ENCODE data around the gene WDR47. TPM values are rescaled to one million over a fixed set of nuclear protein-coding genes. Genes with fewer than 3 reads are reported as not detected.

WDR47 gene
- total and polyA plus RNA-seq, 2 experiments from 2014 or later = 15.5 to 17.9 TPM

GRCh38 chr1:109069294-109069693, 27.4 kb upstream of the WDR47 start:
- no peak overlapping the region for H3K27ac ChIP-seq
- no peak for TF ChIP-seq EZH2phosphoT487 (IDR thresholded peaks at IDR 0.05; ENCODE audit: insufficient read depth, low read depth)
- no peak for TF ChIP-seq EZH2 (IDR thresholded peaks at IDR 0.05; ENCODE audit: insufficient read depth, poor library complexity, severe bottlenecking)
- H3K9me3 ChIP-seq (ENCODE audit: low read depth) = no peaks in the 10 kb centered on the region
- no peaks in the 10 kb centered on the region for H3K9me2 ChIP-seq (ENCODE audit: insufficient read depth)
- no peak overlapping the region for H3K9ac ChIP-seq
- H3K4me3 ChIP-seq = no peak overlapping the region
- no peaks in the 10 kb centered on the region for H3K27me3 ChIP-seq (replicated peaks; ENCODE audit: insufficient read depth)
- 96 to 100% methylated on average over 1 of the region's 1 CpG for WGBS, 2 experiments (ENCODE audit: low coverage in 1 of 2, low lambda C conversion rate in 2 of 2, missing lambda C conversion rate in 2 of 2)
- H3K4me2 ChIP-seq (ENCODE audit: unreplicated experiment) = no peak overlapping the region
- H2AFZ ChIP-seq = no peak overlapping the region
- peaks cover 6% of the 10 kb centered on the region; the same call in 1 of the 2 replicates for H3F3A ChIP-seq (ENCODE audit: insufficient read depth)
- in situ Hi-C loops (cut with MboI) = no loop called here
- peaks cover 3% of the 10 kb centered on the region; the same call in 1 of the 2 replicates for H3K4me1 ChIP-seq (ENCODE audit: insufficient read depth)
- DNase-seq = no peak
- H3K36me3 ChIP-seq (ENCODE audit: low read depth) = peaks cover 52% of the 10 kb centered on the region
- H4K20me1 ChIP-seq (ENCODE audit: insufficient read depth) = peaks cover 6% of the 10 kb centered on the region; the same call in 1 of the 2 replicates
- peaks cover 98% of the 10 kb centered on the region for H3K79me2 ChIP-seq (ENCODE audit: insufficient read depth)

DNA sequence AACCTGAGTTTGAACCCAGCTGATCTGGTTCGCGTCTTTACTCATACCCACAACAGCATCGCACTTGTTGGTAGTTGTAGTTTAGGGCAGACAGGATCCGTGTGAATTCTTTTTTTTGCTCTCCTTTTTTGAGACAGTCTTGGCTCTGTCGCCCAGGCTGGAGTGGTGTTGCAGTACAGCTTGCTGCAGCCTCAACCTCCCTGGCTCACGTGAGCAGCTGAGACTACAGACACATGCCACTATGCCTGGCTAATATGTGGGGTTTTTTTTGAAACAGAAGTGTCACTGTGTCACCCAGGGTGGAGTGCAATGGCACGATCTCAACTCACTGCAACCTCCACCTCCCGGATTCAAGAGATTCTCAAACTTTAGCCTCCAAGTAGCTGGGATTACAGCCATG, 26.0 kb upstream of the WDR47 start:
- TF ChIP-seq EZH2 (IDR thresholded peaks at IDR 0.05; ENCODE audit: insufficient read depth, poor library complexity, severe bottlenecking) (no peak), EZH2phosphoT487 (IDR thresholded peaks at IDR 0.05; ENCODE audit: insufficient read depth, low read depth) (no peak)
- H3F3A ChIP-seq (ENCODE audit: insufficient read depth) = peaks cover 18% of the 10 kb centered on the region; the same call in 1 of the 2 replicates
- H3K9ac ChIP-seq = no peak overlapping the region
- peak; percentile 6 for DNase-seq
- H3K27ac ChIP-seq = no peak overlapping the region
- no peaks in the 10 kb centered on the region for H3K27me3 ChIP-seq (replicated peaks; ENCODE audit: insufficient read depth)
- no peak overlapping the region for H3K4me3 ChIP-seq
- peaks cover 6% of the 10 kb centered on the region; the same call in 1 of the 2 replicates for H4K20me1 ChIP-seq (ENCODE audit: insufficient read depth)
- peaks cover 95% of the 10 kb centered on the region for H3K79me2 ChIP-seq (ENCODE audit: insufficient read depth)
- WGBS, 2 experiments (ENCODE audit: low coverage in 1 of 2, low lambda C conversion rate in 2 of 2, missing lambda C conversion rate in 2 of 2) = 39 to 45% methylated on average over 8 of the region's 8 CpGs
- peaks cover 65% of the 10 kb centered on the region for H3K36me3 ChIP-seq (ENCODE audit: low read depth)
- H2AFZ ChIP-seq = no peak overlapping the region
- H3K4me2 ChIP-seq (ENCODE audit: unreplicated experiment) = no peak overlapping the region
- H3K4me1 ChIP-seq (ENCODE audit: insufficient read depth) = peaks cover 3% of the 10 kb centered on the region; the same call in 1 of the 2 replicates
- no peaks in the 10 kb centered on the region for H3K9me2 ChIP-seq (ENCODE audit: insufficient read depth)
- H3K9me3 ChIP-seq (ENCODE audit: low read depth) = no peaks in the 10 kb centered on the region
- in situ Hi-C loops (cut with MboI) = no loop called here

- in situ Hi-C loops (cut with MboI) = no loop called here
- no peak for DNase-seq
- Histone ChIP-seq H3K4me1 (ENCODE audit: insufficient read depth) (peaks cover 3% of the 10 kb centered on the region; the same call in 1 of the 2 replicates), H3K79me2 (ENCODE audit: insufficient read depth) (peaks cover 74% of the 10 kb centered on the region), H3K27ac (no peak overlapping the region), H4K20me1 (ENCODE audit: insufficient read depth) (peaks cover 6% of the 10 kb centered on the region; the same call in 1 of the 2 replicates), H3K36me3 (ENCODE audit: low read depth) (peaks cover 72% of the 10 kb centered on the region), H3K9me3 (ENCODE audit: low read depth) (no peaks in the 10 kb centered on the region), H3K27me3 (replicated peaks; ENCODE audit: insufficient read depth) (no peaks in the 10 kb centered on the region), H3K9me2 (ENCODE audit: insufficient read depth) (no peaks in the 10 kb centered on the region), H3F3A (ENCODE audit: insufficient read depth) (peaks cover 22% of the 10 kb centered on the region; the same call in 1 of the 2 replicates), H2AFZ (no peak overlapping the region), H3K9ac (no peak overlapping the region), H3K4me3 (no peak overlapping the region), H3K4me2 (ENCODE audit: unreplicated experiment) (no peak overlapping the region)
- no peak for TF ChIP-seq EZH2phosphoT487 (IDR thresholded peaks at IDR 0.05; ENCODE audit: insufficient read depth, low read depth)
- no peak for TF ChIP-seq EZH2 (IDR thresholded peaks at IDR 0.05; ENCODE audit: insufficient read depth, poor library complexity, severe bottlenecking)
- WGBS, 2 experiments (ENCODE audit: low coverage in 1 of 2, low lambda C conversion rate in 2 of 2, missing lambda C conversion rate in 2 of 2) = 80 to 82% methylated on average over 3 of the region's 3 CpGs
Observed at GRCh38 chr1:109065137-109065536, 23.2 kb upstream of the WDR47 start.

DNA sequence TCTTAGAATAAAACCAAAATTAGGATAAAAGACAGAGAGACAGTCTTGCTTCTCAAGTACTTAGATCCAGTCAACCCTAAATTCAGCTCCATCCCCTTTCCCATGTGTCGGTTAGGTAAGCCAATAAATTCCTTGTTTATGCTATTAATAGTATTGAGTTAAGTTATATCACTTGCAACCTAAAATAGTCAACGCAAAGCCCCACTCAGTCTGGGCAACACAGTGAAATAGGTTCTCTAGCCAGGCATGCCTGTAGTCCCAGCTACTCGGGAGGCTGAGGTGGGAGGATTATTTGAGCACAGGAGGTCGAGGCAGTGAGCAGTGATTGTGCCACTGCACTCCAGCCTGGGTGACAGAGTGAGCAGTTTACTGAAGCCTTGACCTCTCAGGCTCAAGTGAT, 19.3 kb upstream of the WDR47 start:
- peaks cover 38% of the 10 kb centered on the region for H3K36me3 ChIP-seq (ENCODE audit: low read depth)

More for the DNA sequence above, 19.3 kb upstream of the WDR47 start:
- no peak overlapping the region for H3K4me3 ChIP-seq
- no peak for DNase-seq
- no peak overlapping the region for H3K9ac ChIP-seq
- WGBS, 2 experiments (ENCODE audit: low coverage in 1 of 2, low lambda C conversion rate in 2 of 2, missing lambda C conversion rate in 2 of 2) = 87 to 89% methylated on average over 4 of the region's 4 CpGs
- no peaks in the 10 kb centered on the region; the same call in 1 of the 2 replicates for H4K20me1 ChIP-seq (ENCODE audit: insufficient read depth)
- H3K9me3 ChIP-seq (ENCODE audit: low read depth) = no peaks in the 10 kb centered on the region
- peaks cover 5% of the 10 kb centered on the region; the same call in 1 of the 2 replicates for H3K4me1 ChIP-seq (ENCODE audit: insufficient read depth)
- no peak for TF ChIP-seq EZH2phosphoT487 (IDR thresholded peaks at IDR 0.05; ENCODE audit: insufficient read depth, low read depth)
- H2AFZ ChIP-seq = no peak overlapping the region
- peaks cover 17% of the 10 kb centered on the region; the same call in 1 of the 2 replicates for H3F3A ChIP-seq (ENCODE audit: insufficient read depth)
- no peak overlapping the region for H3K27ac ChIP-seq
- peaks cover 35% of the 10 kb centered on the region for H3K79me2 ChIP-seq (ENCODE audit: insufficient read depth)
- H3K27me3 ChIP-seq (replicated peaks; ENCODE audit: insufficient read depth) = no peaks in the 10 kb centered on the region
- H3K4me2 ChIP-seq (ENCODE audit: unreplicated experiment) = no peak overlapping the region
- in situ Hi-C loops (cut with MboI) = no loop called here
- H3K9me2 ChIP-seq (ENCODE audit: insufficient read depth) = no peaks in the 10 kb centered on the region

Data from GM23248 (cell line).